H1 (cell line): ENCODE measurements around the gene AGPAT4. TPM values are rescaled to one million over a fixed set of nuclear protein-coding genes. Genes with fewer than 3 reads are reported as not detected.

Source experiments
- CHD7 ChIP-seq: fragments of 300-600 bp; sonication (generic); IDR thresholded peaks from 2 replicates; pipeline ENCODE4 v1.7.1; 2012; ENCODE audit warnings: low read length, moderate library complexity, mild to moderate bottlenecking, inconsistent platforms; ENCODE audit not compliant: insufficient replicate concordance
- JUND ChIP-seq: IDR thresholded peaks from 2 replicates; pipeline ENCODE4 v1.6.1; 2011; ENCODE audit warnings: mild to moderate bottlenecking, improper control_type of control experiment, low read length
- KDM4A ChIP-seq: IDR thresholded peaks from one replicate; pipeline ENCODE4 v1.7.1; 2012; ENCODE audit warnings: low read depth, mild to moderate bottlenecking, moderate library complexity, low read length, inconsistent platforms; ENCODE audit not compliant: severe bottlenecking
- MAFK ChIP-seq: IDR thresholded peaks from 2 replicates; pipeline ENCODE4 v1.6.1; 2012; ENCODE audit warnings: low read depth, mild to moderate bottlenecking, improper control_type of control experiment, low read length
- polyA plus RNA-seq, 7 experiments: library from polyadenylated mRNA; depleted of rRNA in 3 of 7; stranded (reverse) in 5 of 7; unstranded in 2 of 7; fragments of >200 nt in 5 of 7; fragments of 200-250 nt in 2 of 7; gene quantifications; 1 replicate in 5 of 7; 2 replicates in 1 of 7; 4 replicates in 1 of 7; pipeline versions ENCODE4 v1.2.1 to v1.2.3, GENCODE V29; 2011 to 2013; ENCODE audit warnings: missing spikeins in 2 of 7, mixed read lengths in 2 of 7
- total RNA-seq: library from RNA; stranded (reverse); fragmentation: NEBNext Ultra II Directional; extraction: Animal tissue kit (Norgen Biotek cat#: 25700); gene quantifications from 2 replicates; pipeline ENCODE4 v1.2.1, GENCODE V29; 2021

AGPAT4 gene
- total and polyA plus RNA-seq, 2 of the 8 experiments (the other 6 are each of a cell fraction or from before 2014, with no cell fraction given) = 13.5 to 23.8 TPM

- TF ChIP-seq CHD7 (no peak), MAFK (no peak), KDM4A (no peak), JUND (no peak)
- TF ChIP-seq, all 59 proteins: peak for 0
Observed at GRCh38 chr6:161192636-161193411, 81.0 kb downstream of the AGPAT4 start (continued).
